ENCODE results near the gene NRSN2.

GRCh38 chr20:376089-376488 lies 29.2 kb downstream of the NRSN2 start:
- TF ChIP-seq CTCF (conservative IDR thresholded peaks at IDR 0.05; ENCODE audit: low read depth, low read length), result no peak
- no peak for TF ChIP-seq EZH2 (IDR thresholded peaks at IDR 0.05; ENCODE audit: borderline replicate concordance, low read depth, low read length, poor library complexity, severe bottlenecking)
